HG03108 (cell line): ENCODE data around the gene PHLDB1.
"Not testable (repeated sequence)": the region's sequence is repeated elsewhere in the genome, so short reads cannot be mapped to it uniquely, and the experiment has no call there.

Experiments
- ATAC-seq: cut with Tn5 transposase; IDR thresholded peaks from one replicate; pipeline ENCODE4 v1.9.1; 2021; ENCODE audit warnings: moderate library complexity; ENCODE audit not compliant: unreplicated experiment

PHLDB1 gene

DNA sequence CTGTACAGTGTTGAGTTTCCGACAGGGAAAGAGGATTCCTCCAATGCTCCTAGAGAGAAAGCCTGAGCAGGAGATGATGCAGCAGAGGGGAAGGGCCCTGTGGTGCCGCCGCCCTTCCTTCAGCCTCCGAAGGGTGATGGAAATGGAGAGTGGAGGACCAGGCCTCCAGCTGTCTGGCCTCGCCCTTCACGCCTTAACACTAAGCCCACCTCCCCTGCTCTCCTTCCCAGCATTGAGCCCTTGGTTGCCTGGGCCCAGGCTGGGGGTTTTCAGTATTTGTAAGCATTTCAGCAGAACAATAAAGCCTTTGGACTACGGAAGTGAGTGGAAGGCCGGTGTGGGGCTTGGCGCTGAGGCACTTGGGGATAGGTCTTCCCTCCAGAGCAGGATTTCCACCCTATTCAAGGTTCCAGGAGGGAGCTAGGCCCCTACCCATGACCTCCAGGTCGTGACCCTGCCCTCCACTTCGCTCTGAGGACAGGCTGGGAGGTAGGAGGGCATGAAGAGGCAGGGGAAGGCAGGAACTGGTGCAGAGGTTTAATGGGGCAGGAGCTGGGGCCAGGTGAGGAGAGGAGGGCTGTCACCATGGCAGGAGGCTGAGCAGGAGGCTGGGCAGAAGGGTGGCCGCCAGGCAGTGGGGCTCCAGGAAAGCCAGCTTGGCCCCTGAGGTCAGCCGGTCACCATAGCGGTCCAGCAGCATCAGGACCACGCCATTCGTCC, 50.5 kb downstream of the PHLDB1 start:
- ATAC-seq, result no peak

DNA sequence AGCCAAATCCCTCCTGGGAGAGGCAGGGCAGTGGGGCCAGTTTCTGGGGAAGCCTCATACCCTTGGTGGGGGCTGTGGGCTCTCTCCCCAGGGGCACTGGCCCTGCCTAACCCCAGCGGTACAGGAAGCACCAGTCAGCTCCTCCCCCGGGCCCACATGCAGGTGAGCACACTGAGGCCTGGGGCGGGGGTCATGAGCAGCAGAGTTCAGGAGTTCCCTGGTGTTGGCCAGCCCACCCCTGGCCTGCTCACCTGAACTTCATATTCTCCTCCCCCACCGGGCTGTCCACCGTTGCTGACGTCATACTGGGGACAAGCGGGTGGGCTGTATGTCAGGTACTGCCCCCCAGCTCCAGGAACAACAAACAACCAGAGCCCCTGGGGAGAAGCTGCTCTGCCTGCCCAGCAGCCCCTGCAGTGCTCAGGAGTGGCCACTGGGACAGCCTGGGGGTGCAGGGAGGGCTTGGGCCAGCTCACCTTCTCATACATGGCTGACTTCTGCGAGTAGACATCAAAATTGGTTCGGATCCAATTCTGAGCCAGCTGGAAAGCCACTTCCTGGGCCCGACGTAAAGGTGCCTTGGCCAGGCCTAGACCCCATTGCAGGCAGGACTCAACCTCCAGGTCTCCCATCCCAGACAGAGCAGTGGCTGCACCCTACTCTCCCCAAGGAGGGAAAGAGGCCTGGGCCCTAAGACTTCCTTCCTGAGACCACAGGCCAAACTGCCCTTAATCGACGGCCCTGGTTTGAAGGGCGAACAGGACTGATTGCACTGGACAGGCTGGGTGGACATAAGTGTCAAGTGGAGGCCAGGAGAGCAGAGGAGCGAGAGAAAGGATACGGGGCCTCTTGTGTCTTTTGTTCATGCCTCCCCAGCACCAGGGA, 51.3 kb downstream of the PHLDB1 start:
- no peak for ATAC-seq

DNA sequence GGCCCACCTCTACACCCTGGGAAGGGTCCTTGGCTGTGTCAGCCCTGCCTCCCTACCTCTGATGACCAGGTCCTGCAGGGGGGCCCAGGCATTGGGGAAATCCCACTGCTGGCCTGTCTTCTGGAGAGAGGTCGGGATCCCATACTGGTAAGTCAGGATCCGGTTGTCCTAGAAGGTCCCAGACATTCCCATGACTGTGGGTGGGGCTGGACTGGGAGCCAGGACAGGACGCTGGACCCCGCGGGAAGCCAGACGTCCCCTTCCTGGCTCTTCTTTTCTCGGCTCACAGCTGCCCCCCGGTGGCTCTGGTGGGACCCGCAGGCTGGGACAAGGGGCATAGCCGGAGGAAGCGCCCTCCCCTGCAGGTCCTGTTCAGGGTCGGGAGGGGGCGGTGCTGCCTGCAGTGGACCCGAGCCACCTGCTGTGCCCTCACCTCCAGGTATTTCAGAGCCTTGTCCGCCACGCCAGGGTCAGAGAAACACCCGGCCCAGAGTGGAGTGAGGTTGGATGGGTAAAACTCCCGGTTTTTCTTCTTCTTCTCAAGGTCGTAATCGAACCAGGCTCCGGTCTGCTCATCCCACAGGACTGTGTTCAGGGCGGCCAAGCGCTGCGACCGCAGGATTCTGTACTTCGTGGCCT, 52.0 kb downstream of the PHLDB1 start:
- ATAC-seq, result peak; percentile 86

DNA sequence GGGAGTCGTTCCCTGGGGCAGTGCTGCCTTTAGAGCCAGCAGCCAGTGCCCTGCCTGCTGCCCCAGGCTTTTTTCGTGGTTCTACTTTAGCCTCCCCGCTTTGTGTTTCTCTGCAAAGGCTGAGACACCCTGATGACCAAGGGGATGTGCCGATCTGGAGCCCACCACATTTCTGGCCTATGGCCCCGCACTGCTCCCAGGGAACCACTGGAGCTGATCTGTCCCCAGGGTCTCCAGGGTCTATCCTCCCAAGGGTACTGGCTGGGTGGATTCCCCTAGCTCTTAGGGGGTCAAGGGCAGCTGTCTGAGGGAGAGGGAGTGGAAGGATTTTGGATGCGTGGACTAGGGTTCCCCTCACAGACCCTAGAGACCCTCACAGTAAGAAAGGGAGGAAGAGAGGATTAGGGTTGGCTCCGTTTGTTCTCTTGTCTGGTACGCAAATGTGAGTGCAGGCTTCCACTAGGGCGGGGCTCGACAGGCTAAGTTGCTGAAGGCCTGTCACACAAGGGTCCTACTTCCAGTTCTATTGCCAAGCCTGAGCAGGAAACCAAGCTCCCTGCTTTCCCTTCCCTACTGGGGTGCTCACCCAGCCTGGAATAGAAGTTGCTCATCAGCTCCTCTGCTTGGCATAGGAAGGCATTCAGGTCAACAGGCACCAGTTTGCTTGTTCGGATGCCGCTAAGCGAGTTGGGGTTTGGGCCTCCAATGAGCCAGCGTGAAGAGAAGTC, 52.7 kb downstream of the PHLDB1 start:
- no peak for ATAC-seq

DNA sequence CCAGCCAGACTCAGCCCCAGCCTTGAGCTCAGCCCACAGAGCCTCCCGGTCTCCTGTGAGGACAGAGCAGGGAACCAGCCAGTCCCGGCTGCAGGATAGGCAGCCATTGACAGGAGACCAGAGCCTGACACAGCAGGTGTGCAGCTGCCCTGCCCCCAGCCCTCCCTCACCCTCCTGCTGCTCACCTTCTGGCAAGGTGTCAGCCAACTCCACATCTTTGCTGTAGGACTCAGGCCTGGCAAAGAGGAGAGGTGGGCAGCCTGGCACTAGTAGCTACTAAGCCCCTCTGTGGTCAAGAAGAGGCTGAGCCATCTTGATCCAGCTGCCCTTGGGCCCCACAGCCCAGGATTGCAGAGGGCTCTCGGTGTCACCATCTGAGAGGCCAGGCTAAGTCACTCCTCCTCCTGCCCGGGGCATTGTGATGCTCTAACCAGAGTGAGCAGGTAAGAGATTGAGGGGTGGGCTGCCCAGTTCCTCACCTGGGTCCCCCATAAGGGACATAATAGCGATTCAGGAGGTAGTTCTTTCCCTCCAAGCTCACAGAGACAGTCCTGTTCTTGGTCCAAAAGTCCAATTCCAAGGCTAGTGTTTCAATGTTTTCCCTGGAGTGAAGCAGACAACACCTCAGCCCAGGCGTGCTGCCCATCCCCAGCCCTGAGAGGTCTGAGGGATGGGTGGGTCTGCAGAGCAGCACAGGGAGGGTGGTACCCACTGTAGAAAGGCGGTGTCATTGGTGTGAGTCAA, 53.4 kb downstream of the PHLDB1 start:
- no peak for ATAC-seq

DNA sequence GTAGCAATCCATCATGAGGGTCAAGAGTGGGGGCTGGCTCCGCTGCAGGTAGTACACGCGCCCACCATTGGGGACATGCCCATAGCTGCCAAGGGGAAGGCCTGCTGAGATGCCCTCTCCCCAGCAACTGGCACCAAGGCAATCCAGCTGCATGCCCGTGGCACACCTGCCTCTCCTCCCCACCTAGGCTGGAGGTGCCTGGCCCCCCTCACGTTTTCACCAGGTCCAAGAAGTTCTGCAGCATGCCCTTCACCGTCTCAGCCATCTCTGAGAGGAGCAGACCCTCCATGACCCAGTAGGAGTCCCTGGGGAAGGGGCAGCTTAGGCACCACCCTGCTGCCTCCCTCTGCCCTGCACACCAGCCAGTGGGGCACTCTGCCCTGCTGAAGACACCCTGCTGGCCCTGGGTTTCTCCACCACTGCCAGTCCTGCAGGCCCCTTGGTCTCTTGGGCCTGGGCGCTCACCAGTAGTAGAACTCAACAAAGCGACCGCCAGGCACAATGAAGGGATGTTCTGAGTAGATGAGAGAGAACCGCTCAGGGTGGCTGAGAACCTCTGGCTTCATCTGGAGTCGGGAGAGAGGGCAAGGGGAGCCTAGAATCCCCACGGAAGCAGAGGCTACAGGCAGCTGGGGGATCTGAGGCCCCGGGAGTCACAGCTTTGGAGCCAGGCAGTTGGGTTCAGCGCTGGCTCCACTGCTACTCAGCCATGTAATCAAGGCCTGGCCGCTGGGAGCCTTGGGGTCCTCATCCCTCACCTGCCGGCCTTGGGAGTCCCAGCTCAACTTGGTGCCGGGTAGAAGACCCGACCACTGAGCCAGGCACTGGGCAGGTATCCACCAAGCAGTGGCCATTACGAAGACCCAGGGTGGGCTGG, 54.2 kb downstream of the PHLDB1 start:
- ATAC-seq, result no peak

DNA sequence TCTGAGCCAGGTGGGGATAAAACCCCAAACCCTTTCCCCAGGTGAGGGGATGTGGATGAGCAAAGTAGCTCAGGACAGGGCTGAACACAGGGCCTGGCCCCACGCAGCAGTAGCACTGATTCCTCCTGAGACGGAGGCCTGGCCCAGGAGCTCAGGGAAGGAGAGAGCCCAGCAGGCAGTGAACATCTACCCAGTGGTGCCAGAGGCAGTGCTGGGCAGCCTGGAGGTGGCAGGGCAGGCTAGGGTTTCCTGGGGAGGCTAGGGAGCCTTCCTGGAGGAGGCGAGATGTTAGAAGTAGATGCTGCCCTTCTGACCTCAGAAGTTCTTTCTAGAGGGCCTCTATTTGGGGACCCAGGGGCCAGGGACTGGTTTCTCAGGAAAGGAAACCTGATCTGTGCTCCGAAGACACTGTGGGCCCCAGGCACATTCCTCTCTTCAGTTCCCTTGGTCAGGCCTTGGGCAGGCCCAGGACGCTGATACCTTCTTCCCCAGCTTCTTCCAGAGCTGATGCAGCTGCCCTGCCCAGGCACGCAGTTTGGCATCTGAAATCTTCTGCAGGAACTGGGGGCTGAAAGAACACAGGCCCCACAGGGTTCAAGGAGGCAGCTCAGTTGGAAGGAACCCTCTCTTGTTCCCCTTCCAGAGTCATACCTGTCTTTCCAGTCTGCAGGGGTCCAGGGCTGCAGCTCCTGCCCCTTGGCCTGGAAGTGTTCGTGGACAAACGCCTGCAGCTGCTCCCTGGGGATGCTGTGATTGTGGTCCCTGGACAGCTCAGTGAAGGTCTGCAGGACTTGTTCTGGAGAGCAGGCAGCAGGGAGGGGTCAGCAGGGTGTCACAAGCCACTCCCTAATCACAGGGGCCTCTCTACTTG, 55.2 kb downstream of the PHLDB1 start:
- ATAC-seq, result no peak

DNA sequence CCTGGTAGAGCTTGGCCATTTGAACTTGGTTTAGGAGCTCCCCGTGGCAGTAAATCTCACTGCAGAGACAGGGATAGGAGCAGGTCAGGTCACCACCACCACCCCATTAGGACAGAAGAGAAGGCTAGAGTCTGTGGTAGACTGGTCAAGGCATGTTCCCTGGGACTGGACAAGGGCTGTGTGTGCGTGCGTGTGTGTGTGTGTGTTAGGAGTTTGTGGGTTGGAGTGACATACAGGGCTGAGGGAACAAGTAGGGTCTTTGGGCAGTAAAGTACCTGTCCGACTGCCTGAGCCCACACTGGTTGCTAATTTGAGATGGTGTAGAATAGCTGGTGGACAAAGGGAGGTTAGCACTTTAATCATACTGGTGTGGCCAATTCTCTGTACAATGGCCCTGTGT, 56.0 kb downstream of the PHLDB1 start:
- ATAC-seq, result no peak

DNA sequence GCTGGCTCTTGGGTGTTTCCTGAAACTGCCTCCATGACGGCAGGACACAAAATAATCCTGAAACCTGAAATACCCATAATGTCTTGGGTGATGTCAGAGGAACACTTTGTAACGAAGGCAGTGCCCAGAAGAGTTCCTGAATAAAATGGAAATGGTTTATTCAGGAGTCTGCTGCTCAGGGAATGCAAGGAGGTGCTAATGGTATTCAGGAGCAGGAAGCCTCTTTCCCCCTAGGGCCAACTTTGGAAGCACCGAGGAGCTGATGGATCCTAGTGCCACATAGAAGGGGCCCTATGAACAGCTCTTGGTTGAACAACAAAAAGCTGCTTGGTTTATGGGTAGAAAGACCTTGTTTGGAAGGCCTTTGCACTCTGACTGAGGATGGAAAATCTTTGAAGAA, 56.5 kb downstream of the PHLDB1 start:
- no peak for ATAC-seq

DNA sequence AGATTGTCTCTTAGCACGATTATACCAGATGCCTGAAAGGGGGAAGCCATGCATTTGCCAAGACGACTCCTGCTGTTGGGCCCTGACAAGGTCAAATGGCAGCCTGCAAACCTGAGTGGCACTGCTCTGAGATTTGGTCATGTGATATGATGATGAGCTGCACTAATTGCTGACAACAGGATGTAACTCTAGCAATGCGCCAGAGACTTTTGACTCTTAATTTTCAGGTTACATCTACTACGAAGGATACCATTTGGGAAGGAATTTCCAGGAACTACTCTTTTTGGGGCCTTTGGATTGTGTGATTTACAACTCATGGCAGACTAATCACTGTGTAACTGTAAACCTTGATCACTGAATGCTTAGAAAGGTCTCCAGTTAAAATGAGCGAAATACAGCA, 59.0 kb downstream of the PHLDB1 start:
- ATAC-seq, result no peak

DNA sequence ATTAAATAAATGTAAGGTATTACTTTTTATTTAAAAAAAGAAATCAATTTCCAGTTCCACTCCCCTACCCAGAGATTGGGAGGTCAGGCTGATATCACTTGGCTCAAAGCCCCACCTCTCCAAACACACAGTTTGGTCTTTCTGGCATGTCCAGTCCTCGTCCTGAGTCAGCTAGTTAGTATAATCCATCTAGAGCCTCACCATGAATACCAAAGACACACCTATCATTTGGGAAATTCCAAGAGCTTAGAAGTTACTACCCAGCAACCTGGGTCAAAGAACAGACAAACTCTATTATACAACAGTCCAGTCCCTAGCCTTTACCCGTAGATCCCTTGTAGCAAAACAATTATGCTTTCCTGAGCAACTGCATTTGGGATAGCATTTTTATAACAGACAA, 62.6 kb downstream of the PHLDB1 start:
- no peak for ATAC-seq

DNA sequence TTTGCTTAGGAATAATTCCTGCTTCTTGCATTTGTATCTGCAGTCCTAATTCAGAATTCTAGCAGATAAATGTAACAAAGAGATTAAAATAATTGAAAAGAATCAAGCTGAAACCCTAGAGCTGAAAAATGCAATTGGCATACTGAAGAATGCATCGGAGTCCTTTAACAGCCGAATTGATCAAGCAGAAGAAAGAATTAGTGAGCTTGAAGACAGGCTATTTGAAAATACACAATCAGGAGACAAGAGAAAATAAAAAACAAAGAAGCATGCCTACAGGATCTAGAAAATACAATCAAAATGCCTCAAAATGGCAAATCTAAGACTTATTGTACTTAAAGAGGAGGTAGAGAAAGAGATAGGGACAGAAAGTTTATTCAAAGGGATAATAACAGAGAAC, 63.8 kb downstream of the PHLDB1 start:
- ATAC-seq, result no peak

DNA sequence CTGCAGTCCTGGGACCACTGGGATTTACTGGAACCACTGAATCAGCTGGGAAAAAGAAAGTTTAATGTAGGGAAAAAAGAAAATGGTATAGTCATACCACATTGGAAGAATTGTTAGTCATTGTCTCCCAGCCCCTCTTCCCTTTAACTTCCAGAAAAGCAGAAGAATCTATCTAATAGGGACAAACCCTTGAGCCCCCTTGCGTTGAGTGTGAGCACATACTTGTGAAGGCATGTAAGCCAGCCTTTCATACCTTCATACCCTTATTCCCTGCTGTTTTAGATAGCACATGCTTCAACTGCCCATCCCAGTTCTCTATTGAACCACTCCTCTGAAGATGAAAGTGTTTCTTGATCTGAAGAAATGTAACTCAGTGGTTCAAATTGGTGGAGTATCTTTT, 65.4 kb downstream of the PHLDB1 start:
- no peak for ATAC-seq

DNA sequence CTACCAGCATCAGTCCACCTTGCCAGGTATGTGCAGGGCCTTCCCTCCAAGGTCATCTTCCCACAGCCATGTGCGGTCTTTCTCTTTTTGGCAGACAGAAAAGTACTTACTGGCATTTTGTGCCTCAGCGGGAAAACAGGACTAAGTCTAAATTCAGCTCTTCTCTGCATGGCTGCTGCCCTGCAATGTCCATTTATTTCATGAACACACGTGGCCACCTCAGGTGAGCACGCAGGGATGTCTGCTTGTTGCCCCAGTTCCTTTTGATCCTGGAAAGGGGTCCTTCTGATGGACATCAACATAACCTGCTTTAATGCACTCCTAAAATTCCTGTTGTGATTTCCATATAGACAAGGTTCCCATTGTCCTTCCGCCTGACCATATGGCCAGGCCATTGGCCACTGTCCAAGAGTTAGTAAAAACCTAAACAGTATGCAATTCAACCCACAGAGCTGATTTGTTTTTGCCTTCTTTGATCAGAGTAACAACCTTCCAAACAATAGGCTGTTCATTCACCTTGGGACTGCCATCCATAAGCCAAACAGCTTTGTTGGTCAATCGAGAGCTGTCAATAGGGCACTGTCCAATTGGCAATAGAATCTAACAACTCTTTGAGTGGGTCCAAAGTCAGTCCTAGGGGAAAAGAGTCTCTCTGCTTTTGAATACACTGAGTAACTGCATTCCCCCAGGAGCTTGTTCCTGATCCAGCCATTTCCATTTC, 66.1 kb downstream of the PHLDB1 start:
- no peak for ATAC-seq

DNA sequence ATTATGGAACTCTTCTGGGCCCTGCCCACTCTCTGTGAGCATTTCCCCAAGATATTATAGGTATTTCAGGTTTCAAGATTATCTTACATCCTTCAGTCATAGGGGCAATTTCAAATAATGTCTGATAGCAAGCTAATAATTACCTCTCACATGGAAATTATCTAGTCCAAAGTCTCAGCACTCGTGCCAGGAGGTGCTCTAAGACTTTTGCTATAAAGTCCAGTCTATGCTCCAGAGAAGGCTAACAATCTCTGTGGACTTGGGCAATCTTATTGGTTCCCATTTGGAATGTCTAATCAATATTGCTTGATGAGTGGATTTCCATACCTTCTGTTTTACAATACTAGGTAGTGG, 66.6 kb downstream of the PHLDB1 start:
- ATAC-seq, result no peak

DNA sequence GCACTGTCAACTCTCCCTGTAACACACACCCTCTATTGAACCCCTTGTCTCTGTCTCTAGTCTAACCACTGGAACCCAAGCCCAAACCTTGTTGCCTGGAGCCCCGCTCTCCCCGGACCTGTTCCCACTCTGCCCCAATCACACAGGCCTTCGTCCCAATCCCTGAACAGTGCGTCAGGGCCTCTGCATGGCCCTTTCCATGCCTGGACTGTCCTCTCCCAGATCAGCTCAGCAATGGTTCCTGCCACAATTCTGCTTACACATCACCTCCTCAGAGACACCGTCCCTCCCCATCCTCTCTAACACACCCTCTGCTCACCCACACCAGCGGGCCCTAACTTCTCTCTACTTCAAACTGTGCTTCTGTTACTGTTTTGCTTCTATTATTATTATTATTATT, 70.6 kb downstream of the PHLDB1 start:
- ATAC-seq, result no peak

DNA sequence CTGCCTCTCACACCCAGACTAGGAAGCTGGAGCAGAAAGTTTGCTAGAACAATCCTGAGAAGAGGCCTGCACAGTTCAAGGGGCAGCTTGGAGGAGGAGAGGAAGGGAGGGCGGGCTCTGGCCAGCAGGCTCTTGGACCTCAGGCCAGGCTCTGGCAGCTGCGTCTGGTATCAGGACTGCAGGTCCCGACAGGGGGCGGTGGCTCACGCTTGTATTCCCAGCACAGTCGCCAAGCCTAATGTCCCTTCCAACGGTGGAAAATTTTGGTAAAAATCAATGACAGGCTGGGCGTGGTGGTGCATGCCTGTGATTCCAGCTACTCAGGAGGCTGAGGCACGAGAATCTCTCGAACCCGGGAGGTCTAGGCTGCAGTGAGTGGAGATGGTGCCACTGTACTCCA, 71.5 kb downstream of the PHLDB1 start:
- not testable (repeated sequence) for ATAC-seq

DNA sequence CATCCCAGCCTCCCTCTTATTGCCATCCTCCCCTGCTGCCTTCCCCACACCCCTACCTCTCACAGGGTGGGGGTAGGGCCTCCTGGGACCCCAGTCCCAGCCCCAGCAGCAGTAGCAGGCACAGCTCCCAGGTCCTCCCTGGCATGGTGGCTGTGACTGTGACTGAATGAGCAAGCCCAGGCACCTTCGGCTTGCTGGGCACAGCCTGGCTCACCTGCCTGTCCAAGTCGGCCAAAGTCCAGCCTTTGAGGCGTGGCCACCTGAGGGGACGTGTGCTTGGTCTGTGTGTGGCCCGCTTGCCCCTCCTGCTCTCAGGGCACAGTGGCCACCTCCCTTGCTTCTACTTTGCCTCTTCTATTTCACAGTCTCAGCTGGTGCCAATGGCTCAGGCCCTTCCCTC, 72.1 kb downstream of the PHLDB1 start, which contains the start of gene TREH:
Gene TREH (minus strand): TSS at position 168 of the 400 bp plus-strand sequence. CDS start 23 bp downstream, at position 145.
- no peak for ATAC-seq
